K562 (cell line): ENCODE data around the gene ZSWIM4.

Source experiments
- BCLAF1 ChIP-seq, 2 experiments: fragments of 450-650 bp in 1 of 2; IDR thresholded peaks; 2 replicates each; pipeline ENCODE4 v1.6.1; 2011 to 2017; ENCODE audit warnings: low read depth in 2 of 2, antibody characterized with exemption in 1 of 2, borderline replicate concordance in 1 of 2, low read length in 1 of 2, mild to moderate bottlenecking in 1 of 2, mixed read lengths in 1 of 2; ENCODE audit not compliant: control insufficient read depth in 1 of 2
- CC2D1A ChIP-seq: fragments of 450-650 bp; IDR thresholded peaks from 2 replicates; pipeline ENCODE4 v1.6.1; 2017; ENCODE audit warnings: mild to moderate bottlenecking
- FOXJ2 ChIP-seq: fragments of 200-800 bp; sonication (Bioruptor generic); IDR thresholded peaks from 2 replicates; pipeline ENCODE4 v1.6.1; 2016; ENCODE audit warnings: missing genetic modification characterization, missing compliant biosample characterization
- LARP7 ChIP-seq: fragments of 450-650 bp; IDR thresholded peaks from 2 replicates; pipeline ENCODE4 v1.6.1; 2016
- MCM7 ChIP-seq, 2 experiments: fragments of 450-650 bp; IDR thresholded peaks; 2 replicates each; pipeline ENCODE4 v1.6.1; 2016 to 2018
- ZNF124 ChIP-seq: sonication (generic); formaldehyde crosslinking; IDR thresholded peaks from 2 replicates; pipeline ENCODE4 v1.8.1; 2022; ENCODE audit warnings: missing genetic modification reagents

GRCh38 chr19:13764821-13765394 is 30.3 kb upstream of the ZSWIM4 start:
- no peak for TF ChIP-seq FOXJ2
- TF ChIP-seq LARP7, result no peak
- no peak for TF ChIP-seq MCM7 (IDR thresholded peaks at IDR 0.05)
- no peak for TF ChIP-seq ZNF124 (CRISPR knock-in tag)
- TF ChIP-seq CC2D1A, result no peak
- no peak for TF ChIP-seq BCLAF1 (IDR thresholded peaks at IDR 0.05; ENCODE audit: borderline replicate concordance in 1 of 2, control insufficient read depth in 1 of 2, low read depth in 2 of 2, low read length in 1 of 2)
